Loucy (cell line): ENCODE data around the gene ARHGAP25.

Source experiments
- EZH2phosphoT487 ChIP-seq: fragments of 200-600 bp; IDR thresholded peaks from 2 replicates; pipeline ENCODE4 v1.6.1; 2018; ENCODE audit warnings: antibody characterized with exemption, mild to moderate bottlenecking, moderate library complexity, borderline replicate concordance
- TF ChIP-seq, protein P1 (sequence below): fragments of 200-600 bp; sonication (generic); conservative IDR thresholded peaks from 2 replicates; pipeline ENCODE4 v1.5.1; 2014; ENCODE audit warnings: mild to moderate bottlenecking, antibody characterized with exemption, low read length

DNA sequence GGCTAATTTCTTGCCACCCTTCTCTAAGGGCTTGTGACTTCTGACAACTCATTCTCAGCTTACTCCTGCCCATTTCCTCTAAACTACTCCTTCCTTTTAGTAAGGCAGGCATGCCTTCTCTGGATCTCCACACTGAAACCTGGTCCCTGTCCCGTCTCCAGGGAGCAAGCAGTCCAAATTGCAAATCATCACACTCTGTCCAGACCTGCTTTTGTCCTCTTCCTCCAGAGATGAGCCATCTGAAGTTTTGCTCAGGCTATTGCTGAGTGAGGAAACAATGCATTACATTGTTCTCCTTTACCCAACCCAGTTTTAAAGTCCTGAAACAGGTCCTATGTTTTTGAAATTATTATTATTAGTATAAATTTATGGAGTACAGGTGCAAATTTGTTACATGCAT, 57.3 kb downstream of the ARHGAP25 start:
- TF ChIP-seq, protein P1, sequence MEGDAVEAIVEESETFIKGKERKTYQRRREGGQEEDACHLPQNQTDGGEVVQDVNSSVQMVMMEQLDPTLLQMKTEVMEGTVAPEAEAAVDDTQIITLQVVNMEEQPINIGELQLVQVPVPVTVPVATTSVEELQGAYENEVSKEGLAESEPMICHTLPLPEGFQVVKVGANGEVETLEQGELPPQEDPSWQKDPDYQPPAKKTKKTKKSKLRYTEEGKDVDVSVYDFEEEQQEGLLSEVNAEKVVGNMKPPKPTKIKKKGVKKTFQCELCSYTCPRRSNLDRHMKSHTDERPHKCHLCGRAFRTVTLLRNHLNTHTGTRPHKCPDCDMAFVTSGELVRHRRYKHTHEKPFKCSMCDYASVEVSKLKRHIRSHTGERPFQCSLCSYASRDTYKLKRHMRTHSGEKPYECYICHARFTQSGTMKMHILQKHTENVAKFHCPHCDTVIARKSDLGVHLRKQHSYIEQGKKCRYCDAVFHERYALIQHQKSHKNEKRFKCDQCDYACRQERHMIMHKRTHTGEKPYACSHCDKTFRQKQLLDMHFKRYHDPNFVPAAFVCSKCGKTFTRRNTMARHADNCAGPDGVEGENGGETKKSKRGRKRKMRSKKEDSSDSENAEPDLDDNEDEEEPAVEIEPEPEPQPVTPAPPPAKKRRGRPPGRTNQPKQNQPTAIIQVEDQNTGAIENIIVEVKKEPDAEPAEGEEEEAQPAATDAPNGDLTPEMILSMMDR, result no peak
- TF ChIP-seq EZH2phosphoT487, result no peak
